Smooth muscle cell (in vitro differentiated cells): ENCODE measurements around the gene KCNAB1. TPM values are rescaled to one million over a fixed set of nuclear protein-coding genes. Genes with fewer than 3 reads are reported as not detected.

ENCODE experiments used
- DNase-seq: peaks from one replicate; lab custom pipeline; 2025; ENCODE audit not compliant: unreplicated experiment; lab: John Stamatoyannopoulos, UW
- H2AFZ ChIP-seq: fragments of 200-600 bp; sonication (generic); 2 replicates; pipeline ENCODE4 v1.6.0; 2016; ENCODE audit warnings: antibody characterized with exemption, low read depth, mild to moderate bottlenecking
- H3F3A ChIP-seq: fragments of 200-600 bp; sonication (generic); 2 replicates; pipeline ENCODE4 v1.6.0; 2017; ENCODE audit warnings: antibody characterized with exemption, low read depth
- H3K27ac ChIP-seq: fragments of 200-600 bp; sonication (generic); 2 replicates; pipeline ENCODE4 v1.5.1; 2016; ENCODE audit warnings: low read depth, mild to moderate bottlenecking
- H3K27me3 ChIP-seq: fragments of 200-600 bp; sonication (generic); 2 replicates; pipeline ENCODE4 v1.6.1; 2016; ENCODE audit warnings: low read depth, mild to moderate bottlenecking
- H3K36me3 ChIP-seq: fragments of 200-600 bp; sonication (generic); 2 replicates; pipeline ENCODE4 v1.5.1; 2016; ENCODE audit warnings: low read depth
- H3K4me1 ChIP-seq: fragments of 200-600 bp; sonication (generic); 2 replicates; pipeline ENCODE4 v1.5.1; 2016; ENCODE audit warnings: low read depth
- H3K4me2 ChIP-seq: fragments of 200-600 bp; sonication (generic); 2 replicates; pipeline ENCODE4 v1.6.0; 2016; ENCODE audit warnings: mild to moderate bottlenecking
- H3K4me3 ChIP-seq: fragments of 200-600 bp; sonication (generic); 2 replicates; pipeline ENCODE4 v1.5.1; 2016; ENCODE audit warnings: mild to moderate bottlenecking
- H3K79me2 ChIP-seq: fragments of 200-600 bp; sonication (generic); 2 replicates; pipeline ENCODE4 v1.6.0; 2016; ENCODE audit warnings: low read depth, mild to moderate bottlenecking
- H3K9ac ChIP-seq: fragments of 200-600 bp; sonication (generic); 2 replicates; pipeline ENCODE4 v1.6.0; 2016; ENCODE audit warnings: low read depth
- H3K9me3 ChIP-seq: fragments of 200-600 bp; sonication (generic); replicated peaks from 2 replicates; pipeline ENCODE4 v1.5.1; 2016; ENCODE audit warnings: low read depth
- H4K20me1 ChIP-seq: fragments of 200-600 bp; sonication (generic); 2 replicates; pipeline ENCODE4 v1.6.0; 2016; ENCODE audit warnings: low read depth
- WGBS: methylation state at CpG from one replicate; pipeline ENCODE4 v1.1.7; 2016; ENCODE audit warnings: low lambda C conversion rate; 5-methylcytosine and 5-hydroxymethylcytosine counted together
- polyA plus RNA-seq: library from polyadenylated mRNA; unstranded; fragments of >200 nt; fragmentation: Nextera tagmentation; extraction: Ambion mirVana; gene quantifications from 2 replicates; pipeline ENCODE4 v1.2.1, GENCODE V29; 2016
- total RNA-seq: library from RNA; depleted of rRNA; stranded (reverse); fragments of >200 nt; gene quantifications from 2 replicates; pipeline ENCODE4 v1.2.3, GENCODE V29; 2014
- TF ChIP-seq, protein P1 (sequence below): fragments of 200-600 bp; sonication (generic); IDR thresholded peaks from 2 replicates; pipeline ENCODE4 v1.5.1; 2017; ENCODE audit warnings: borderline replicate concordance, mild to moderate bottlenecking, antibody characterized with exemption; ENCODE audit not compliant: insufficient read depth, poor library complexity, severe bottlenecking

The KCNAB1 gene
- total and polyA plus RNA-seq, 2 experiments from 2014 or later: 0.36 to 1.0 TPM

DNA sequence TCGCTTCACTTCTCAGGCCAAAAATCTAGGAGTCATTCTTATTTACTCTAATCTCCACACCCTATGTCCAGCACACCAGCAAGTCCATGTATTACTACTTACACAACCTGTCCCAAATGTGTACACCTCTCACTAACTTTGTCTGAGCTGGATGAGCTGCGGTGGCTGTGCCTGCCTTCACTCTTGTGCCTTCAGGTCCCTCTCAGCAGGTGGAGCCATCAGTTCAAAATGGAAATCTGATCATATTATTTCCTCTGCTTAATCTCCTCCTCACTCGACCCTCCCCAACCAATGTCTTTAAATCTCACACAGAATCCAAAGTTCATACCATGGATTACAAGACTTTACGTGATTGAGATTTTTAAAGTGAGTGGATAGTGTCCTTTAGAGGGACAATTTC lies 351.8 kb downstream of the KCNAB1 start:
- Histone ChIP-seq H3K9me3 (no peaks in the 10 kb centered on the region), H3K27me3 (no peaks in the 10 kb centered on the region), H2AFZ (no peak overlapping the region), H3K9ac (no peak overlapping the region), H3K36me3 (no peaks in the 10 kb centered on the region), H3K79me2 (no peaks in the 10 kb centered on the region), H4K20me1 (no peaks in the 10 kb centered on the region), H3K4me1 (no peaks in the 10 kb centered on the region), H3K4me3 (no peak overlapping the region), H3K4me2 (no peak overlapping the region), H3K27ac (no peak overlapping the region), H3F3A (no peaks in the 10 kb centered on the region)
- TF ChIP-seq, protein P1, sequence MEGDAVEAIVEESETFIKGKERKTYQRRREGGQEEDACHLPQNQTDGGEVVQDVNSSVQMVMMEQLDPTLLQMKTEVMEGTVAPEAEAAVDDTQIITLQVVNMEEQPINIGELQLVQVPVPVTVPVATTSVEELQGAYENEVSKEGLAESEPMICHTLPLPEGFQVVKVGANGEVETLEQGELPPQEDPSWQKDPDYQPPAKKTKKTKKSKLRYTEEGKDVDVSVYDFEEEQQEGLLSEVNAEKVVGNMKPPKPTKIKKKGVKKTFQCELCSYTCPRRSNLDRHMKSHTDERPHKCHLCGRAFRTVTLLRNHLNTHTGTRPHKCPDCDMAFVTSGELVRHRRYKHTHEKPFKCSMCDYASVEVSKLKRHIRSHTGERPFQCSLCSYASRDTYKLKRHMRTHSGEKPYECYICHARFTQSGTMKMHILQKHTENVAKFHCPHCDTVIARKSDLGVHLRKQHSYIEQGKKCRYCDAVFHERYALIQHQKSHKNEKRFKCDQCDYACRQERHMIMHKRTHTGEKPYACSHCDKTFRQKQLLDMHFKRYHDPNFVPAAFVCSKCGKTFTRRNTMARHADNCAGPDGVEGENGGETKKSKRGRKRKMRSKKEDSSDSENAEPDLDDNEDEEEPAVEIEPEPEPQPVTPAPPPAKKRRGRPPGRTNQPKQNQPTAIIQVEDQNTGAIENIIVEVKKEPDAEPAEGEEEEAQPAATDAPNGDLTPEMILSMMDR: no peak
- WGBS: 90% methylated on average over 4 of the region's 4 CpGs
- no peak for DNase-seq

DNA sequence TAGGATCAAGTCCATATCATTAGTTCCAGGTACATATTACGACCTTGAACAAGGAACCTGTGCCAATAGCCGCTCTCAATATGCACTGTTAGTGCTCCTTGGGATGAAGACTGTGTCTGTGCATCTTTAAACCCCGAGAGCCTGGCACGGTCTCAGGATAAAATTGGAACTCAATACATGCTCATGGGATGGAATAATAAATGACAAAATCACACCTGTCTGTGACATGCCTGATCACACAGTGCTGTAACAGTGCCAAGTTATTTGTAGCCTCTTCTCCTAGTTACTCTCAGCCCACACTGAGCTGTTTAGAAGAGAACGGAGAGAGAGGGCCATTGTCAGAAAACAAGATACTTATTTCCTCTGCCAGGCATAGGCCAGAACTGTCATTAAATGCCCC lies 352.3 kb downstream of the KCNAB1 start:
- no peak overlapping the region for H3K4me2 ChIP-seq
- TF ChIP-seq, protein P1: no peak
- no peaks in the 10 kb centered on the region for H3K27me3 ChIP-seq
- no peaks in the 10 kb centered on the region for H4K20me1 ChIP-seq
- no peak overlapping the region for H3K9ac ChIP-seq
- WGBS: 95% methylated on average over 5 of the region's 5 CpGs
- H3K4me1 ChIP-seq: no peaks in the 10 kb centered on the region
- H3F3A ChIP-seq: no peaks in the 10 kb centered on the region
- no peaks in the 10 kb centered on the region for H3K9me3 ChIP-seq
- no peaks in the 10 kb centered on the region for H3K79me2 ChIP-seq
- H3K27ac ChIP-seq: no peak overlapping the region
- no peak for DNase-seq
- no peak overlapping the region for H3K4me3 ChIP-seq
- H3K36me3 ChIP-seq: no peaks in the 10 kb centered on the region
- no peak overlapping the region for H2AFZ ChIP-seq

DNA sequence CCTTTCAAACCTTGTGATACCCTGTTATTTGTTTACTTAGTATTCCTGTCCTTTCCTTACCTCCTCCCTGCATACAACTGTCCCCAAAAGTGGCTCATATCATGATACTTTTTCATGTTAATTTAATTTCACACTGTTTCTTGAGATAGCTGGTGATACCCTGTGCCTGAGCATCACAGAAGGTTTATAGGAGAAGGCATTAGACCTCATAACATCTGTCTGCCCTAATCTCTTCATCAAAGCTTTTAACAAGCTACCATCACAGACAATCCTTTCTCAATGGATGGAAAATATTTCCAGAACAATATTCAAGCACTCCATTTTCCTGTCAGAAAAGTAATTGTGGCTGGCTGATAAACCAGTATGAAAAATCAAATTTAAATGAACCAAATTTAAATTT lies 353.0 kb downstream of the KCNAB1 start:
- Histone ChIP-seq H3K9ac (no peak overlapping the region), H2AFZ (no peak overlapping the region), H3K4me3 (no peak overlapping the region), H3F3A (no peaks in the 10 kb centered on the region), H3K79me2 (no peaks in the 10 kb centered on the region), H3K4me1 (no peaks in the 10 kb centered on the region), H3K27me3 (no peaks in the 10 kb centered on the region), H3K27ac (no peak overlapping the region), H3K36me3 (no peaks in the 10 kb centered on the region), H4K20me1 (no peaks in the 10 kb centered on the region), H3K4me2 (no peak overlapping the region), H3K9me3 (no peaks in the 10 kb centered on the region)
- no peak for DNase-seq
- TF ChIP-seq, protein P1: no peak

DNA sequence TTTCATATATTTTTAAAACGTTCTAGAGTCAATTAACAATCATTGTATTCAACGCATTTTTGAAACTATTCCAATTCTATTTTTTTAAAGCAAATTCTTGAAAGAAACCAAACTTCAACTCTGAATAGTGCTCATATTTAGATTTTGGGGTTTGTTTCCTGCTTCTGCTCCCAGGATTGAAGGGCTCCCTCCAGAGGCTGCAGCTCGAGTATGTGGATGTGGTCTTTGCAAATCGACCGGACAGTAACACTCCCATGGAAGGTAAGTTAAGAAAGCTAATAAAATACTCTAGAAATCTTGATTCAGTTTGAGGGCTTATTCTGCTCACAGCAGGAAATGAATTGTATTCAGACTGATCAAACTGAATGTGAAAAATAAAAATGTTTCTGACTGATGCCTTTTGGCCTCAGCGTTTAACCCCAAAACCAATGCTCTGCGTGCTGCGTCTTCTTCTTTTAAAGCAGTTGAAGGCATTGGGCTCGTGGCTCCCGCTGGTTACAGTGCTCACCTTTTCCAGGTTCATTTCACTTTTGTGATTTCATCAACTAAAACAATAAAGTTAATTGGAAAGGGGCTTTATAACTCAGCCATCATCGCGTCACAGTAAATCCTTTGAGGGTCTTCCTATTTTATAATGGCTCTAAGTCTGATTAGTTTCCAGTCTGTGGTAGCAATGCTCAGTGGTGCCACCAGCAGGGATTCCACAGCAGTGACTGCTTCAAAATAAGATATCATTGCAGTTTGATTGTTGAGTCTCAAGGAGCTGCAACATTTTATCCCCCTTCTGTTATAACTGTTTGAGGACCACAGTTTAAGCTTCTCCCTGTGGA lies 354.4 kb downstream of the KCNAB1 start:
- Histone ChIP-seq H3K9ac (no peak overlapping the region), H3K4me3 (peak overlapping the region; percentile 41), H3K4me2 (peak overlapping the region; percentile 83), H3K36me3 (no peaks in the 10 kb centered on the region), H3F3A (no peaks in the 10 kb centered on the region), H2AFZ (peak overlapping the region; percentile 65), H3K27ac (no peak overlapping the region), H3K4me1 (no peaks in the 10 kb centered on the region), H4K20me1 (no peaks in the 10 kb centered on the region), H3K79me2 (no peaks in the 10 kb centered on the region), H3K27me3 (no peaks in the 10 kb centered on the region), H3K9me3 (no peaks in the 10 kb centered on the region)
- no peak for DNase-seq
- WGBS: 26% methylated on average over 12 of the region's 12 CpGs
- TF ChIP-seq, protein P1: peak; percentile 53
